PC-3 (cell line): ENCODE data around the gene CCL17.

Experiments
- CTCF ChIP-seq: fragments of 300-600 bp; sonication (generic); conservative IDR thresholded peaks from 2 replicates; pipeline ENCODE4 v1.5.1; 2017; ENCODE audit warnings: antibody characterized with exemption, low read depth, mild to moderate bottlenecking, low read length
- EZH2 ChIP-seq: fragments of 300-600 bp; sonication (generic); IDR thresholded peaks from one replicate; pipeline ENCODE4 v1.6.1; 2017; ENCODE audit warnings: antibody characterized with exemption, mild to moderate bottlenecking, low read length; ENCODE audit not compliant: unreplicated experiment

GRCh38 chr16:57388359-57389086 lies 16.0 kb upstream of the CCL17 start:
- TF ChIP-seq CTCF (no peak), EZH2 (no peak)
